ENCODE data around the gene UMAD1. TPM values are rescaled to one million over a fixed set of nuclear protein-coding genes. Genes with fewer than 3 reads are reported as not detected.
"Not testable (repeated sequence)": the region's sequence is repeated elsewhere in the genome, so short reads cannot be mapped to it uniquely, and the experiment has no call there.

Gene UMAD1
- total RNA-seq, 1 donor, result 13.8 TPM

DNA sequence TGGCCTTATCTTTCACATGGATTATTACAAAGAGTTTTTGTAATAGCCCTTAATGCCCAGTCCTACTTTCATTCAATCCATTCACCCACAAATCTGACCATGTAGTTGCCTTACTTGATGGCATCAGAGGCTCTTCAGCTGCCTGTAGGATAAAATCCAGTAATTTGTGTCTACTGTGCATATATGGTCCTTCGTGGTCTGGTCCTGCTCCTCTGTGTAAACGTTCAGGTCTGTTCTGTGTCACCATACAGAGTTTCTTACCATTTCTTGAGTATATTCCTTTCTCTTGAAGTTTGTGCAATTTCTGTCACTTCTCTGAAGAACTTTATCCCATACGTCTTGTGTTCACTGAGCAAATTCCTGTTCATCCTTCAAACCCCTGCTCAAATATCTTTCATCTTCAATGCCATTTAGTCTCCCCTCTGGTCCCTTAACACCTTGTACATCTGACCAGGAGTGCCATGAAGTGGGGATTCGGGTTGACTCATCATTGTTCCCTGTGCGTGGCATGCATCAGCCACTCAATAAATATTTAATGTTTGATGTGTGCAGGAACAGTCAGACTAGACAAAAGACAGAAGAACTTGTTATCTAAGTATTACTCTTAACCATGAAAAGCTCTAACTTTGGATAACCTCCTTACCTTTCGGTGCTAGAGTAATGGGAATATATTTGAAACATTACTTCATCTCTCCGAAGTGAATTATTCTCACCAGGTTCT, 176.4 kb downstream of the UMAD1 start:
- TF ChIP-seq, protein P1, sequence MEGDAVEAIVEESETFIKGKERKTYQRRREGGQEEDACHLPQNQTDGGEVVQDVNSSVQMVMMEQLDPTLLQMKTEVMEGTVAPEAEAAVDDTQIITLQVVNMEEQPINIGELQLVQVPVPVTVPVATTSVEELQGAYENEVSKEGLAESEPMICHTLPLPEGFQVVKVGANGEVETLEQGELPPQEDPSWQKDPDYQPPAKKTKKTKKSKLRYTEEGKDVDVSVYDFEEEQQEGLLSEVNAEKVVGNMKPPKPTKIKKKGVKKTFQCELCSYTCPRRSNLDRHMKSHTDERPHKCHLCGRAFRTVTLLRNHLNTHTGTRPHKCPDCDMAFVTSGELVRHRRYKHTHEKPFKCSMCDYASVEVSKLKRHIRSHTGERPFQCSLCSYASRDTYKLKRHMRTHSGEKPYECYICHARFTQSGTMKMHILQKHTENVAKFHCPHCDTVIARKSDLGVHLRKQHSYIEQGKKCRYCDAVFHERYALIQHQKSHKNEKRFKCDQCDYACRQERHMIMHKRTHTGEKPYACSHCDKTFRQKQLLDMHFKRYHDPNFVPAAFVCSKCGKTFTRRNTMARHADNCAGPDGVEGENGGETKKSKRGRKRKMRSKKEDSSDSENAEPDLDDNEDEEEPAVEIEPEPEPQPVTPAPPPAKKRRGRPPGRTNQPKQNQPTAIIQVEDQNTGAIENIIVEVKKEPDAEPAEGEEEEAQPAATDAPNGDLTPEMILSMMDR (IDR thresholded peaks at IDR 0.05; ENCODE audit: insufficient read depth, low read depth, low read length), result no peak
- DNase-seq (ENCODE audit: low read depth), result no peak
- H3K4me3 ChIP-seq (ENCODE audit: low read depth, low read length), result no peak overlapping the region

DNA sequence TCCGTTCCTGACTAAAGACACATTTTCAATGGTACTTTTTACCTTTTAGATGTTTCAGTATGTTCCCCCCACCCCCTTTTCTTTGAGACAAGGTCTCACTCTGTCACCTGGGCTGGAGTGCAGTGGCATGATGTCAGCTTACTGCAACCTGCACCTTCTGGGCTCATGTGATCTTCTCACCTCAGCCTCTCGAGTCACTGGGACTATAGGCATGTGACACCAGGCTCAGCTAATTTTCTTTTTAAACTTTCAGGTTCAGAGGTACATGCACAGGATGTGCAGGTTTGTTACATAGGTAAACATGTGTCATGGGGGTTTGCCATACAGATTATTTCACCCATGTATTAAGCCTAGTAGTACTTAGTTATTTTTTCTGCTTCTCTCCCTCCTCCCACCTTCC, 177.2 kb downstream of the UMAD1 start:
- TF ChIP-seq, protein P1 (IDR thresholded peaks at IDR 0.05; ENCODE audit: insufficient read depth, low read depth, low read length), result no peak
- DNase-seq (ENCODE audit: low read depth), result no peak
- no peak overlapping the region for H3K4me3 ChIP-seq (ENCODE audit: low read depth, low read length)

DNA sequence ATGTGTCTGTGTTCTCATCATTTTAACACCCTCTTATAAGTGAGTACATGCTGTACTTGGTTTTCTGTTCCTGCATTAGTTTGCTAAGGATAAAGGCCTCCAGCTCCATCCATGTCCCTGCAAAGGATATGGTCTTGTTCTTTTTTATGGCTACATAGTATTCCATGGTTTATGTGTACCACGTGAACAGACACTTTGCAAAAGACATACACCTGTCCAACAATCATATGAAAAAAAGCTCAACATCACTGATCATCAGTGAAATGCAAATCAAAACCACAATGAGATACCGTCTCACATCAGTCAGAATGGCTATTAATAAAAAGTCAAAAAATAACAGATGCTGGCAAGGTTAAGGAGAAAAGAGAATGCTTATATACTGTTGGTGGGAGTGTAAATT, 177.6 kb downstream of the UMAD1 start:
- H3K4me3 ChIP-seq (ENCODE audit: low read depth, low read length); DNase-seq (ENCODE audit: low read depth): not testable (repeated sequence)

DNA sequence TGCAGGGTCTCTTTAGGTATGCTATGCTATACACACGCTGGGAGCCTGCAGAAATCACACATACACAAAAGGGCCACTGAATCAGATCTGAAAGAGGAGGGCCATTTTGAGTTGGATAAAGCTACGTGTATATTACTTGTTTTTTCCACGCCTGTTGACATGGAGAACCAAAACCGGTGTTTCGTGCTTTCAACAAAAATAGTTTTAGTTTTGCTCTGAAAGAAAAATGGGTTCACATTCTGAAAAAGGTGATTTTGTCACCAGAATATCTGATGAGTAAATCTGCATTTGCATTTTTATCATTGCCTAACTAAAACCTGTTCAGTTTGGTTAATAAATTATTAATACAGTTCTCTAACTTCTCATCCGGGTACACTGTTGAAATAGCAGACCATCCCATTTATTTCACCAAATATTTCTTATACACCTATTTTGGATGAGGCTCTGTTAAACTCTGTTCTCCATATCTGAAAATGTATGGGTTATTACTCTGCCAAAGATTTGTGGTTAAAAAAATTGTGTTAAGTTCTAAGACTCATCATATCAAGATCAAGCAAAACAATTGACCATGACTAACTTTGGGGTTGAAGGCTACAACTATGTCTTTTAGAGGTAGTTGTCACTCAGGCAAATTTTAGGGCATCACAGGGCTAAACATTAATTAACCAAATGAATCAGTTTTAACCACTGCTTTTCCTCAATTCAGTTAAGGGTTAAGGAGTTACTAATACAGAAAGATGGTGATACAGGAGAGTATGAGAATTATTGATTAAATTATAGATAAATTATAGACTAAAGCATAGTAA, 179.1 kb downstream of the UMAD1 start:
- TF ChIP-seq, protein P1 (IDR thresholded peaks at IDR 0.05; ENCODE audit: insufficient read depth, low read depth, low read length), result no peak
- DNase-seq (ENCODE audit: low read depth), result no peak
- H3K4me3 ChIP-seq (ENCODE audit: low read depth, low read length), result no peak overlapping the region

DNA sequence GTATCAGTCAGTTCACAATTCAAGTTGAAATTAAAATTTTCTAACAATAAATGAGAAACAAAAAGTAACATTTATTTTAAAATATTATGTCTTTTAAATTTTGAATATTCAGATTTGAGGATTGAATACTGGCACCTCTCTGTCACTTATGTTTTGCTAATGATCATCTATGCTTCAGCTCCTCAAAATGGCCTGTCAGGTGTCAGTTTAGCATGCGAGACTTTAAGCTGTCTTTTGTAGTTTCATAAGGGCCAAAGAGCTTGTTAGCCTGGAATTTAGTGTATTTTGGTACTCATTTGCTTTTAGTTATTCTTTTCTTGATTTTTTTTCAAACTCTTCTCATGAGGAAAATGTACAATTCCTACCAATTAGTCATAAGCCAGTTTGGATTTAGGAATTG, 179.9 kb downstream of the UMAD1 start:
- TF ChIP-seq, protein P1 (IDR thresholded peaks at IDR 0.05; ENCODE audit: insufficient read depth, low read depth, low read length), result no peak
- H3K4me3 ChIP-seq (ENCODE audit: low read depth, low read length), result no peak overlapping the region
- DNase-seq (ENCODE audit: low read depth), result no peak

DNA sequence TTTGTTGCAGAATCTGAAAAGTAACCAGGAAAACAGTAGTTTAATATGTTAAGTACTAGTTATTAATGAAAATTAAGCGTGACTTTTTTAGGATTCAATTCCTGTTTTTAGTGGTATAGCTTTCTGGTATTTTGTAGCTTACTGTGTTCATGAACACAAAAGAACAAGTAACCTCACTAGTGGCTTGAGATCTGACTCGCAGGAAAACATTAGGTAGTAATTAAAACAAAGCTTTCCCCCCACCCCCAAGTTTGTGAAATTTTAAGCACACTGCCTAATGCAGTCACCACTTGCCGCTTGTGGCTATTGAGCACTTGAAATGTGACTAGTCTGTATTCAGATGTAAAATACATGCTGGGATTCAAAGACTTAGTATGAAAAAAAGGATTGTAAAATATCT, 180.4 kb downstream of the UMAD1 start:
- no peak for DNase-seq (ENCODE audit: low read depth)
- TF ChIP-seq, protein P1 (IDR thresholded peaks at IDR 0.05; ENCODE audit: insufficient read depth, low read depth, low read length), result no peak

DNA sequence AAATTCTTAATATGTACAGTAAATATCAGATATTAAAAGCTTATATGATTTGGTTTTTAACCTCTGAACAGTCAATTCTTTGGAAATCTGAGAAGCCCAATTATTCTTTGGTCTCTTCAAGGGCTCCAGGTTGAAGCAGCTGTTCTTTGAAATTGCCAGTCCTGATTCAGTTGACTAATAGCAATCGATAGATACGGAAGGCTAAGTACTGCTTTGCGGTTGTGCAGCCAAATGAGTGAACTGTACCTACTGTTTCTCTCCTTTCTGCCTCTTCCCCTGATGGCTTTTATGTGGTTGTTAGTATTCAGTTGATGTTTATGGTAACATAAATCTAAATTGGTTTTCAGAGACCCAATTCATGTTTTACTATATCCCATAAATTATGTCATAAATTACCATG, 181.0 kb downstream of the UMAD1 start:
- no peak overlapping the region for H3K4me3 ChIP-seq (ENCODE audit: low read depth, low read length)
- DNase-seq (ENCODE audit: low read depth), result no peak
- TF ChIP-seq, protein P1 (IDR thresholded peaks at IDR 0.05; ENCODE audit: insufficient read depth, low read depth, low read length), result no peak

More for the DNA sequence above, 180.4 kb downstream of the UMAD1 start:
- H3K4me3 ChIP-seq (ENCODE audit: low read depth, low read length), result no peak overlapping the region

DNA sequence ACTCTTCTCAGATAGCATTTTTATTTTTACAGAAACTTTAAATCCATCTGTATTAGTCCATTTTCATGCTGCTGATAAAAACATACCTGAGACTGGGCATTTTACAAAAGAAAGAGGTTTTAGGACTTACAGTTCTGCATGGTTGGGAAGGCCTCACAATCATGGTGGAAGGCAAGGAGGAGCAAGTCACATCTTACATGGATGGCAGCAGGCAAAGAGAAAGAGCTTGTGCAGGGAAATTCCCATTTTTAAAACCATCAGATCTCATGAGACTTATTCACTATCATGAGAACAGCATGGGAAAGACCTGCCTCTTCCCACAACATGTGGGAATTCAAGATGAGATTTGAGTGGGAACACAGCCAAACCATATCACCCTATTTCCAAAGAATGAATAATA, 184.7 kb downstream of the UMAD1 start:
- not testable (repeated sequence) for H3K4me3 ChIP-seq (ENCODE audit: low read depth, low read length); DNase-seq (ENCODE audit: low read depth)
